Kasumi-1 (cell line): Measurements from ENCODE around the gene PSMD11.

Experiments used
- DNase-seq, 2 experiments: peaks; one replicate each; lab custom pipeline; 2025; lab: John Stamatoyannopoulos, UW

Gene PSMD11

DNA sequence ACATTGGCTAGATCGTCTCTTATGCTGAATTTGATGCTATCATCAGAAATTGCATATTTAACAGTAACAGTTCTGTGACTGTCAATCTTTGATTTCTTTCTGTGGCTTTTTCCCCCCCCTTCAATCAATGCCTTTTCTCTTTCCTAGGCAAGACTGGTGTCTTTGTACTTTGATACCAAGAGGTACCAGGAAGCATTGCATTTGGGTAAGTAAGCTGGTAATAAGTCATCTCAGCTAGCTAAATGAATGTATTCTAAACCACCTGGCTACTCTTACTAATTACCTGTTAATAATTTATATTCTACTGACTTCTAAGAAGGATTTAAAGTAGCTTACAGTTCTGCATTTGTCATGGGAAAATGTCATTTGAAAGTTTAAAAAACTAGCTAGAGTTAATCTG, 20.1 kb downstream of the PSMD11 start:
- DNase-seq: no peak

DNA sequence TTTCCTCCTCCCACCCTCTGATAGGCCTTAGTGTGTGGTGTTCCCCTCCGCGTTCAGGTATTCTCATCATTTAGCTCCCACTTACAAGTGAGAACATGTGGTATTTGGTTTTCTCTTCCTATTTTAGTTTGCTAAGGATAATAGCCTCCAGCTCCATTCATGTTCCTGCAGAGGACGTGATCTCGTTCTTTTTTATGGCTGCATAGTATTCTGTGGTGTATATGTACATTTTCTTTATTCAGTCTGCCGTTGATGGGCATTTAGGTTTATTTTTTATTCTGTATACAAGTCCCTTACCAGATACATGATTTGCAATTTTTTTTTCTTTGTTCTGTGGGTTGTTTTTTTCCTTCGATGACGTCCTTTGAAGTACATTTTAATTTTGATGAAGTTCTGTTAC, 23.6 kb downstream of the PSMD11 start:
- no peak for DNase-seq

DNA sequence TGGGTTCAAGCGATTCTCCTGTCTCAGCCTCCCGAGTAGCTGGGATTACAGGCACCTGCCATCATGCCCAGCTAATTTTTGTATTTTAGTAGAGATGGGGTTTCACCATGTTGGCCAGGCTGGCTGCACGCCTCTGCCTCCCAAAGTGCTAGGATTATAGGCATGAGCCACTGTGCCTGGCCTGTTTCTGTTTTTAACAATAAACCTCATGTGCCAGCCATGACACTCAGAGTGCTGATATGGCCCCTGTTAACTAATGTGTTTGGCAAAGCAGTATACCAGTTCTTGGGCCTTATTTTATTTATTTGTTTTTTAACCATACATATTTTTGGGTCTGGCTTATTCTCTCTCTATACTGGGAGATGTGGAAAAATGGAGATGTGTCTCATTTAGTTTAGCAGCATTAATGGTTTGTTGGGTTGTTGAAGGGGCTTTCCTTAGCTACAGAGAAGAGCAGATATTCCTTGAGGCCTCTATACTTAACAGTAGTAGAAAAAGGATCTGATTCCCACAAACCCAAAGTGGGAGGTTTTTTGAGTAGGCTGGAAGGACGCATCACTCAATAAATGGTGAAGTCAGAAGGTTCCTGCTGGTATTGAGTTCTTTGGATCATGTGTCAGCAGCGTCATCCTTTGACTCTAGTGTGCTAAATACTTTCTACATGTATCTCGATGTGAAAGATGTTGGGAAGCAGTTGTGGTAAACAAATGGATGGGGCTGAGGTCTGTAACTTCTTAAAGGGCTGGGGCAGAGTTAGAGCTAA, 26.3 kb downstream of the PSMD11 start:
- no peak for DNase-seq

DNA sequence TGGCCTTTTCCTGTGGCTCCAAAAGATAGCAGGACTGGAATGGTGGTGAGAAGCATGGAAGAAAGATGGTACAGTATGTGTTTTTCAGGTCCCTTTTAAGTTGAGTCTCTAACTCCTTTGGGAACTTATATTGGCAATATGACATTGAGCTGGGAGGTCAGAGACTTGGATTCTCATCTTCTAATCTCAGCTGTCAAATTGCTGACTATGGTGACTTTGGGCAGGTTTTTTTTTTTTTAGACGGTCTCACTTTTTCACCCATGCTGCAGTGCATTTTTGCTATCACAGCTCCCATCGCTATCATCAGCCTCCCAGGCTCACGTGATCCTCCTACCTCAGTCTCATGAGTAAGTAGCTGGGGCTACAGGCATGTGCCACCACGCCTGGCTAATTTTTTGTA, 27.3 kb downstream of the PSMD11 start:
- no peak for DNase-seq

DNA sequence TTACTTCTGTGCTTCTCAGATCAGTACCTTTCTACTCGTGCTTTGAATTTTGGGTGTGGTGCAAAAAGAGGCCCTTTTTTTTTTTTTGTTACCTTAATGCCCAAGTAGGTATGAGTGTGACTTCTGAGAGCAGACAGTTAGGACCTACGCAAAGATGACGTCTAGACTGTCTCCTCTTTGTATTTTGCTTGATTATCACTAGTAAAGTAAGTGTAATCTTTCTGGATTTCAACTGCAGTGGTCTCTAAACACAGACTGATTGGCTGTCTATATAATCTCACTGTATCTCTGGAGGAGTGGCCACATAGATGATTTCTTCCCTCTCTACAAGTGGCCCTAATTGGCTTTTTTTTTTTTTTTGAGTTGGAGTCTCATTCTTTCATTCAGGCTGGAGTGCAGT, 30.9 kb downstream of the PSMD11 start:
- no peak for DNase-seq

DNA sequence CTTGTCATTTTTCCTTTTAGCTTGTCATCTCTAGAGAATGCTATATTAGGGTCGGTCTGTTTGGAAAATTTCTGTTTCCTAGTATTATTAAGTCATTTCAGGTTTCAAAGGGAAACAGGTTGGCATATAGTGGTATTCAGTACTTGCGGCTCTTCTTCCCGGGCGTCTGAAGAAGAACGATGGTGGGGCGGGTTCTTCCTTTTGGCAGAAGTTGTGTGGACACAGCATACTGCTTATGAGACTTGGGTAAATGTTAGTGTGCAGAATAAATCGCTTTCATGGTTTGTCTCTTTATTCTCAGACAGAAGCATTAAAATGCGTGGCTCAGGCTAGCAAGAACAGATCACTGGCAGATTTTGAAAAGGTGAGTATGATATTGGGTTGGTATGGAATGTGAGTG, 32.9 kb downstream of the PSMD11 start:
- DNase-seq: no peak

DNA sequence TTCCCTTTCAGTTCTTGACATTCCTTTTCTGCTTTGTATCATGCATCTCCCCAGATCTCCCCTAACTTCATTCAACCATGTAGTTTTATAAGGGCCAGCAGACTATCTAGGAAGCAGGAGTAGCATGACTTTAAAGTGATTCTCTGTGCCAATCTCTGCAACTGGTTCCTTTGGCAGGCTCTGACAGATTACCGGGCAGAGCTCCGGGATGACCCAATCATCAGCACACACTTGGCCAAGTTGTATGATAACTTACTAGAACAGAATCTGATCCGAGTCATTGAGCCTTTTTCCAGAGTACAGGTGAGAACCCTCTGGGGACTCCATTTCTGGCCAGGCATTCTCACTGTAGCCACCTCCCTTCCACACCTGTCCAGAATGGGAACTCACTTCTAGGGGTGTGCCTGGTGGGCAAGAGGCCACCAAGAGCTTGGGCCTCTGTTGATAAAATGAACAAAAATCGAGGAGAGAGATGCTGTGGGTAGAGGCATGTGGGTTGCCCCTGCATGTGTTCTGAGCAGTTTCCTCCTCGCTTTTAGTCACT, 34.8 kb downstream of the PSMD11 start:
- no peak for DNase-seq

DNA sequence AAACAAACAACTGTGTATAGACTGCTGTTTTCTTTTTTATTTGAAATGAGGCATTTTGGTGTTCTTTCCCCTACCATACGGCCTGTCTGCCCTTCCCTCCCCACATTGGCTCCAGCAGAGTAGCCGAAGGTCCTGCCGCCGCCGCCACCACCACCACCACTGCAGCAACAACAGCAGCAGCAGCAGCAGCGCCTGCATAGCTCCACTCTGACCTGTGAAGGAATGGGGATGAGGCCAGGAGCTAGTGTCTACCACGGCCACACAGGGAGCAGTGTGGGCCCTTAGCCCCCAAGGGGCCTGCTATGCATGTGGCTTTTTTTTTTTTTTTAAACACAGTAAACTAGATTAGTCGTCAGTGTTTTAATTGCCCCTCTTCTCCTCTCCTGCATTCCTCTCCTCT, 36.9 kb downstream of the PSMD11 start:
- DNase-seq: no peak

DNA sequence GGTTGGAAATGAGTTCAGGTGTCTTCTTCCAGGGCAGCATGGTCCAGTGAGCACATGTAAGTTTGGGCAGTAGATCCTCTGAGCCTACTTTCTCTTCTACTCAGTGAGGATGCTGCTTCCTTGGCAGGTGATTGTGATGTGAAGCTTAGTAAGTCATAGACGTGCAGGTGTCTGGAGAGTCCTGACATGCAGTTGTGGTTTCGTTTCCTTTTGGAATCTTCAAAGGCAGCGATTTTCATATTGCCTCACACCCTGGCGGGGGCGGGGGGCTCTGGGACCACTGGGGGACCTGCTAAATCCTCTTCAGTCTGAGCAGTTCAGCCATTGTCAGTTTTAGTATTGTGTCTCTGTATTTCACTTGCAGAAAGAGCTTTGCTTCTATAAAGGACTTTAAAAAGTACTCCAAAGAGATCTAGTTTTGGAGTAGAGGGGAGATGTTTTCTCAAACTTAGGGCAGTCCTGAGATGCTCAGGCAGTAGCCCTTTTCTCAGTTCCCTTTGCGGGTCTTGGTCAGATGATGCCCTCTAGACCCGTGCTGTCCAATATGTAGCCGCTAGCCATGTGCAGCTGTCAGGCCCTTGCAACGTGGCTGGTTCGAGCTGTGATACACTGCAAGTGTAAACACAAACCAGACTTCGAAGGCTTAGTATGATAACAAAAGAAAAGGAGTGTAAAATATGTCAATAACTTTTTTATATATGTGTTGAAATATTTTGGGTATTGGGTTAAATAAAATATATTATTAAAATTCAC, 38.4 kb downstream of the PSMD11 start:
- DNase-seq: no peak

DNA sequence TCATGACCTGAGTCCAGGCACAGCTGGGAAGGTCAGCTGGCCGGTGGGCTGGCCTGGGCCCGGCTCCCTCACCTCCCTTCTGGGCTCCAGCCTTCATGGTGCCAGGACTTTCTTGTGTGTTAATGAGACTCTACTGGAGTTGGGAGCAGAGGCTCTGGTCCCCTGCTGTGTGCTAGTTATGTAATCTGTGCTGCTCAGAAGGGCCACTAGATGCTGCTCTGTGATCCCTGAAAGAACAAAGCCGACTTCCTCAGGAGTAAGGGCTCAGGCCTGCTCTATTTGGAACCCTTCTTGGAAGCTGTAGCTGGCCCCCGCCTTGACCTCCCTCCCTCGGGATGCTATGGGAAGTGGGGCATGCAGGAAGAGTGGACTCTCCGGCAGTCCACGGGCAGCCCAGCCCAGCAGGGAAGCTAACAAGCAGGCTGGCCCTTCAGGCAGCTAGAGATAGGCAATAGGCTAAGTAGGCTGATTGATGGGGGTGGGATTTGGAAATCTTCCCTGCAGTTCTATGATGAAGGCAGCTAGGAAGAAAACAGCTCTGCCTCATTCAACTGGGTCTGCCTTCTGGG, 39.2 kb downstream of the PSMD11 start:
- peak; percentile 72 to 76 for DNase-seq

DNA sequence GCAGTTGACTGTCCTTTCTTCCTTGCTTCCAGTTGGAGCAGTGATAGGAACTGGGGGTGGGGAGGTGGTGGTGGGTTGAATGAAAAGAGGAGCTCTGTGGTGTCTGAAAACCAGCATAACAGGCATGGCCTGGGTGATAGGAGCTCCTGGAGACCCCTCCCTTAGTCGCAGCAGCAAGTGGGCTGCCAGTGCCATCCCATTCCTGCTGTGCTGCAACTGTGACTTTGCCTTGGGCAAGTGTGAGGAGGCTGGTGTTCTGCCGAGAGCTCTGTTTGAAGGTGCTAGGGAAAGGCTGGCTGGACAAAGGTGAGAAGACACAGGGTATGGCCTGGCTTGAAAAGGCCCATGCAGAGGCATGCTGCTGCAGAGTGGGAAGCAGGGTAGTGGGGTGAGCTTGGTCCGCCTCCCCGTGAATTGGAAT, 39.7 kb downstream of the PSMD11 start:
- no peak for DNase-seq

DNA sequence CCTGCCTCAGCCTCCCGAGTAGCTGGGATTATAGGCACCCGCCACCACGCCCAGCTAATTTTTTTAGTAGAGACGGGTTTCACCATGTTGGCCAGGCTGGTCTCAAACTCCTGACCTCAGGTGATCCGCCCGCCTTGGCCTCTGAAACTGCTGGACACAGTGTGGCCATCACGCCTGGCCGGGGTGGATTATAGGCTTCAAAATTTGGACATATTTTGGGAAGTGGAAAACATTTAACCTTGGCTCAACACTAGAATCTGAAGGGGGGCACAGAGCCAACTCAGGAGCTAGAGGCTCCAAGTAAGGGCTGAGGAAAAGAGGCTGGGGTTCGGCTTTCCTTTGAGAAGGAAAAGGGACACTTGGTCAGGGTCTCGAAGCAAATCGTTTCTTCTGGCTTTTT, 40.3 kb downstream of the PSMD11 start:
- no peak for DNase-seq

DNA sequence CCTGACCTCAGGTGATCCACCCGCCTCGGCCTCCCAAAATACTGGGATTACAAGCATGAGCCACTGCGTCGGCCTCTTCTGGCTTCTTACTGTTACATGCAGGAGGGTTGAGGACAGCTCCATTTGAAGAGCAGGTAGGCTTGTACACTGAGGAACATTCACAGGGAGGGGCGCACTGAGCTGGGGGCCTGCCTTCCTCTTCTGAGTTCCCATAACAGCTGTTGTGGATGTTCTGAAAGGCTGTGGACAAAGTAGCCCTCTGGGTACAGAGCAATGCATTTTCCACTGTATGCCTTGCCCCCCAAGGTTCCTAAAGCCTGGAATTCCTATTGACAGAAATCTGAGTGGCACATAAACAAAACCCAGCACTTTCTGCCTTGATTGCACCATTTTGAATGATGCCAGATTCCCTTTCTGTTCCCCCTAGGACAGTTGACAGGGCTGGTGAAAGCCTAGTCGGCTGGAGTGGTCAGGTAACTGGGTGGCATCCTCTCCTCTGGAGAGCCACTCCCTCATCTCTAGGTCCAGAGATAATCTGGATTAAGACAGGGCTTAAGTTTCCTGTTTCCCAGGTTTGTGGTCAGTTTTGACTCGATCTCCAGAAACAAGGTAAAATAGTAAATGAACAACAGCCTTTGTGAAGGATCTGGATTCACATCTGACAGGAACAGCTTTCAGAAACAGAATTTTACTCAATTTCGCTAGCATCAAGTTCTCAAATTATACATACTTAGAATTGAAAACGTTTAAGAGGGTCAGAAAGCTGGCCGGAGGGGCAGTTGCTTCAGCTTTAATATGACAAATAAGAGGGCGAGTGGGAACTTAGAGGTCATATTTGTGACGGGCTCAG, 41.2 kb downstream of the PSMD11 start:
- no peak for DNase-seq

DNA sequence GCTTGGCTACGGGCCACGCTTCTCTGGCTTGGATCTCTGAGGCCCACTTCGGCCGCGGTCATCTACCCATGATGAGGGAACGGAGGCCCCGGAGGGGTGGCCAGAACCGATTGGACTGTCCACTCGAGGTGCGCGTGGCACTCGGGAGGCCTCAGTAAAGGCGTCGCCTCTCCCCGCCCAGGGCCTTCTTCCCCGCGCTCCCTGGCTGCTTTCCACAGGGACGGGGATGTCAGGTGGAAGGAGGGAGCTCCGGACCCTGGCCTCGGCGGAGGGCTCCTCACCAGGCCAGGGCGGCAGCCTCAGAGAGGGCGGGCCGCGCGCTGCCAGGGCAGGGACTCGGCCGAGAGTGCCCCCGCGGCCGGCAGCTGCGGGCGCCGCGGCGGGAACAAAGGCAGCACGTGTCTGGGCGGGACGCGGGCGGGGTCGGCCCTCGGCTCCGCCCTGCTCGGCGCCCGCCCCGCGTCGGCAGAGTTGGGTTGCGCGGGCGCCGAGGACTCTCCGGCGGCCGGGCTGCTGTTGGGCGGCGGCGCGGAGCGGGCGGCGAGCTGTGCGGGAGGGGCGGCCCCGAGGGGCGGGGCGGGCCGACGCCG, 41.9 kb downstream of the PSMD11 start:
- DNase-seq: peak; percentile 31 to 41

DNA sequence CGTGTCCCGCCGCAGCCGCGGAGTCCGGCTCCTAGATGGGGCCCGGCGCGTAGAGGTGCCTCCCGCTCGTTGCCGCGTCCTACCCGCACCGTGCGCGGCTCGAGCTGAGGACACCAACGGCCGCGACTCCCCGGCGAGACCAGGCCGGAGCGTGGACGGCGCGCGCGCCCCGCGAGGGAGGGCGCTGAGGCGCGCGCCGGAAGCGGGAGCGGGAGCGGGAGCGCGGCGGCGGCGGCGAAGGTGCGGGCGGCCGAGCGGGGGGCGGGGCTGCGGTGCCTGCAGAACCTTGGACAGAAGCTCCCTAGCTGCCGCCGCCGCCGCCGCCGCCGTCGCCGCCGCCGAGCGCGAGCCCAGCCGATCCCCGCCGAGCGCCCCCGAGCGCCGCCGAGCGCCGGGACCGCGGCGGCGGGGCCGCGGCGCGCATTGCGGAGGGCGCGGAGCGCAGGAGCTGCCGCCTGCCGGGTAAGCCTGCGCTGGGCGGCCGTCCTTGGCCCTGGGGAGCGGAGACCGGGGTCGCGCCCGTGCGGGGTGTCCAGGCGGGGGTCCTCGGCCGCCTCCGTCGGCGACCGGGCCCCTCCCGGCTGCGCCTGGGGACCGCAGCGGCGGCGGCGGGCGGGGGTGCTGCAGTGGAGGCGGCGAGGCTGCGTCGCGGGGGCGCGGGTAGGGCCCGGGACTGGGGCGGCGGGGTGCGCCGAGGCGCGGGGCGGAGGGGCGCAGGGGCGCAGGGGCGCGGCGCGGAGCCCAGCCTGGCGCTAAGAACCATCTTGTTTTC, 42.6 kb downstream of the PSMD11 start, which contains the start of gene CDK5R1:
TSS of gene CDK5R1 (plus strand) at position 293 of the 772 bp plus-strand sequence. CDS start 628 bp downstream, outside the sequence.
- peak; percentile 38 to 51 for DNase-seq

DNA sequence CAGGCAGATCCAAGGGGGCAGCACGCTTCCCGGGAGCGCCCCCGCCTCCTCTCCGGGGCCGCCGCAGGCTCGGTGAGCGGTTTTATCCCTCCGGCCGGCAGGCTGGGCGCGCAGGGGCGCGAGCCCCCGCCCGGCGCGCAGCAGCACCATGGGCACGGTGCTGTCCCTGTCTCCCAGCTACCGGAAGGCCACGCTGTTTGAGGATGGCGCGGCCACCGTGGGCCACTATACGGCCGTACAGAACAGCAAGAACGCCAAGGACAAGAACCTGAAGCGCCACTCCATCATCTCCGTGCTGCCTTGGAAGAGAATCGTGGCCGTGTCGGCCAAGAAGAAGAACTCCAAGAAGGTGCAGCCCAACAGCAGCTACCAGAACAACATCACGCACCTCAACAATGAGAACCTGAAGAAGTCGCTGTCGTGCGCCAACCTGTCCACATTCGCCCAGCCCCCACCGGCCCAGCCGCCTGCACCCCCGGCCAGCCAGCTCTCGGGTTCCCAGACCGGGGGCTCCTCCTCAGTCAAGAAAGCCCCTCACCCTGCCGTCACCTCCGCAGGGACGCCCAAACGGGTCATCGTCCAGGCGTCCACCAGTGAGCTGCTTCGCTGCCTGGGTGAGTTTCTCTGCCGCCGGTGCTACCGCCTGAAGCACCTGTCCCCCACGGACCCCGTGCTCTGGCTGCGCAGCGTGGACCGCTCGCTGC, 43.3 kb downstream of the PSMD11 start:
- DNase-seq: no peak

DNA sequence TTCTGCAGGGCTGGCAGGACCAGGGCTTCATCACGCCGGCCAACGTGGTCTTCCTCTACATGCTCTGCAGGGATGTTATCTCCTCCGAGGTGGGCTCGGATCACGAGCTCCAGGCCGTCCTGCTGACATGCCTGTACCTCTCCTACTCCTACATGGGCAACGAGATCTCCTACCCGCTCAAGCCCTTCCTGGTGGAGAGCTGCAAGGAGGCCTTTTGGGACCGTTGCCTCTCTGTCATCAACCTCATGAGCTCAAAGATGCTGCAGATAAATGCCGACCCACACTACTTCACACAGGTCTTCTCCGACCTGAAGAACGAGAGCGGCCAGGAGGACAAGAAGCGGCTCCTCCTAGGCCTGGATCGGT, 43.9 kb downstream of the PSMD11 start:
- no peak for DNase-seq

DNA sequence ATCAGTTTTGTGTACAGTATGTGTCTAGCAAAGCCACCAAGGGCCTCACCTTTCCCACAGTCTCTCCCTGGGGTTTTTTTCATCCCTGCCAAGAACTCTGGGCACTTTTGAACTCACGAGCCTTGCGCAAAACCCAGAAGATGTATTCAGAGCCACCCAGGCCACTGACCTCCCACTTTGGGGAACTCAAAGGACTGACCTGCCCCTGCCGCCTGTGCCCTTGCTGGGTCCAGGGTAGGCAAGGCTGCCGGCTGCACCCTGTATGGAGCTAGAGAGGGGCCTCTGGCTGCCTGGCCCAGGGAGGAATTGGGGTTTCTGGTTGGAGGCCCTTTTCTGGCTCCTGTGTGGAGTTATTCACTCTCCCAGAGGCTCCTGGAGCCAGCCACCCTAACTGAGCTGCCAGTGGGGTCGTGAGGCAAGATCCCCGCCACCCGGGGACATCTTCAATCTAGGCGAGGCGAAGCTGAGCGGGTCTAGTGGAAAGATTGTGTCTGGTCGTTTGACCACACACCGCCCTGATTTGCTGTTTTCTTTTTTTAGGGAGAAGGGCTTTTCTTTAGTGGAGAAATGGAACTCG, 44.4 kb downstream of the PSMD11 start:
- DNase-seq: no peak

DNA sequence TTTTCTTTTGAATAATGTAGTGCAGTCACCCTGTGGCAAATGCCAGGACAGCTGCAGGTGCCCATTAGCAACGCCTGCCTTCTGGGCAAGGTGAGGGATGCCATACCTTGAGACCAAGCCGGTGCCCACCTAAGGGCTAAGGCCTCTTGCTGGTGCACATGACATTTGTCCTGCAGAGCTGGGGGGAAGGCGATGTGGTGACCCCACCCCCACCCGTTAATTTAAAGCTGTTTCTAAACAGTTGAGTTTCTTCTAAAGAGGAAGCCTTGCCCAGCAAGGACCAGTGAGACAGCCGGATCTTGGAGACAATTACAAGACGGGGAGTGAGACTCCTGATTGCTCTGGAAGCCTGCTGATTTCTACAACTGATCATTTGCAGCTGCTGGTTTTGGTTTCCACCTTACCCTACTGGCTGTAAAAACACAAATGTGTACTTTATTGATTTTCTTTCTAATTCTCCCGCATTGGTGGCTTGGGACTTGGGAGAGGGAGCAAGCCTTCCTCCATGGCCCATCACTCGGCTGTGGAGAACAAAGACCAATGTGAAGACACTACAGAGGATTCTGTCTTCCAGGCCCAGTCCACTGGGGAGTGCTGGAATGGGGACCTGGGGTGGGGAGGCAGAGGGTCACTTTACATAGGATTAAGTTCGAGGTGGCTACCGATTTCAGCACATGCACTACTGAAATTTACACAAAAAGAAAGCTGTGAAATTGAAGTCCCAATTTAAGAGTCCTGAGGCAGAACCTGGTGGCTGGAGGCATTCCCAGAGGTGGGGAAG, 45.2 kb downstream of the PSMD11 start:
- no peak for DNase-seq
